HG02642 (cell line): Measurements from ENCODE around the gene TRIM67.
"Not testable (repeated sequence)": the region's sequence is repeated elsewhere in the genome, so short reads cannot be mapped to it uniquely, and the experiment has no call there.

Experiments used
- ATAC-seq: cut with Tn5 transposase; IDR thresholded peaks from one replicate; pipeline ENCODE4 v1.9.1; 2021; ENCODE audit warnings: mild to moderate bottlenecking; ENCODE audit not compliant: unreplicated experiment, poor library complexity

The TRIM67 gene

DNA sequence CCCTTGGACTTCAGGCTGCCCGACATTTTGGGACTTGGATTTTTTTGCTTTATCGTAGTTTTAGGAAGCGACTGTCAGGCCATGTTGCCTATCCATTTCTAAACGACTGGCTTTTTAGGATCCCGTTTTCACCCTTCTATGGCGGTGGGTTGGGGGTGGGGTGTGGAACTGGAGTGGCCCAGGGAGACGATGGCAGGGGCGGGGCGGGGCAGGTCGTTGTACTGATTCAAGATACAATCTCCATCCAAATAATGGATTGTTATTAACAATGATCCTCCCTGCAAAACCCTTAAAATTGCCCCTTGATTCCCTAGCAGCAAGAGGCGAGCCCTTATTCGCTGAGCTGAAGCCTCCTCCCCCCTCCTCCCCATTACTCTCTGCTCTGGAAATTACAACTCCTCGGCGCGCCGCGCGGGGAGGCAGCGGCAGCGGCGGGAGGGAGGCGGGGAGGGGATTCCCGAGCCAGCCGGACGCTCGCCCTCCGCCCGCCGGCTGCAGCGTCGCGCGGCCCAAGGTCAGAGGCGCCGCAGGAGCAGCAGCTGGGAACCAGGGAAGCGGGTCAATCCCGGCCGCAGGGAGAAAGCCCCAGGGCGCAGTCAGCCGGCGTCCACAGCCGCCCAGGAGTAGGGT lies at the start of gene TRIM67:
Gene TRIM67 (plus strand): TSS at position 392 of the 630 bp plus-strand sequence. CDS start 912 bp downstream, outside the sequence.
- ATAC-seq = no peak

DNA sequence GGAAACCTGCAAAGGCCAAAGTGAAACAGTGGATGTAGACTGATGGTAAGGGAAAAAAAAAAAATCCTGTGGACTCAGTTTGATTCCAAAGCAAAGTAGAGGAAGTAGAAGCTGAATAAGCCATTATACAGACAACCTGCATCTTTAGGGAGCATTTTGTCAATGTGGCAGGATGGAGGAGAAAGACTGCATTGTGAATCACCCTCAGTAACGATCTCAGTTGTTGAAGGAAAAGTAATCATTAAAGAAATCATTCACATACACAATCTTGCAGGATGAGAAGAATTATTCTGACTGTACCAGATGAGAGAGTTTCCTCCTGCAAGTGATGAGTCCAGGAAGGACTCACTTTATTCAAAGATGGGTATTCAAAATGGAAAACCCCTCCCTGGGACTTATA lies 45.1 kb upstream of the TRIM67 start:
- no peak for ATAC-seq

DNA sequence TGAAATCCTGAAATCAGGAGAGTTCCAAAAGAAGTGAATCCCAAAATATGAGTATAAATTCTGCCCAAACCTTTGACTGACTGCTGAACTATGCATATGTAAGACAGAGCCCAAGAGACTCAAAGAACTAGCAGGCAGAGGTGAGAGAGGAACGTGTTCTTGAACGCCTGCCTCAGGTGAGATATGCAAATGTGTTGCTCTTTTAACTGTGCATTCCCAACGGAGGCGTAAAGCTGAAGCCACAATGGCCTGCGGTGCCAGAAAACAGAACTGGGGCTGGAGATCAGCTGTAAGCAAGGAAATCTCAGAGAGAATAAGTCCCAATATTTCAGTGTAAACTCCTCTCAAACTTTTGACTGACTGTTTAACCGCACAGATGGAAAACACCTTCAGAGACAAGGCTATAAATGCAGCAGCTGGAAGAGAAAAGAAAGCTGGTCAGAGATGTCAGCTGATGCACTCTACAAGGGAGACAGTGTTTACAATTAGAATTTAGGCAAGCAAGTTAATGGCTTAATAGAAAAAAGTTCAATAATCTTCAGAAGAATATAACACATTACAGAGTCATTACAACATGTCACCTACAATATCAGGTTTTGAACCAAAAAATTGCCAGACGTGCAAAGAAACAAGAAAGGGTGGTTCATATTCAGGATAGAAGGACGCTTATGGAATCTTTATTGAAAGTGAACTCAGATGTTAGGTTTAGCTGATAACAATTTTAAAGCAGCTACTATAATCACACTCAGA lies 43.0 kb upstream of the TRIM67 start:
- ATAC-seq = no peak

DNA sequence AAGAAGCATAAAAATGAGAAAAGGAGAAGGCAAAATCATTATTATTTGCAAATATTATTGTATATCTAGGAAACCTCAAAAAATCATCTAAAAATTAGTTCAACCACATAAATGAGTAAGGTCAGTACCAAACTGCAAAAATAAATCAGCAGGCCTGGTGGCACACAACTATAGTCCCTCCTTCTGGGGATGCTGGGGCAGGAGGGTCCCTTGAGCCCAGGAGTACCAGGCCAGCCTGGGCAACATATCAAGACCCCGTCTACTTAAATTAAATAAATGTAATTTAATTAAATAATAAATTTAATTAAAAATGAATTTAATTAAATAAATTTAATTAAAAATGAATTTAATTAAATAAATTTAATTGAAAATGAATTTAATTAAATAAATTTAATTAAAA lies 40.3 kb upstream of the TRIM67 start:
- ATAC-seq = no peak

DNA sequence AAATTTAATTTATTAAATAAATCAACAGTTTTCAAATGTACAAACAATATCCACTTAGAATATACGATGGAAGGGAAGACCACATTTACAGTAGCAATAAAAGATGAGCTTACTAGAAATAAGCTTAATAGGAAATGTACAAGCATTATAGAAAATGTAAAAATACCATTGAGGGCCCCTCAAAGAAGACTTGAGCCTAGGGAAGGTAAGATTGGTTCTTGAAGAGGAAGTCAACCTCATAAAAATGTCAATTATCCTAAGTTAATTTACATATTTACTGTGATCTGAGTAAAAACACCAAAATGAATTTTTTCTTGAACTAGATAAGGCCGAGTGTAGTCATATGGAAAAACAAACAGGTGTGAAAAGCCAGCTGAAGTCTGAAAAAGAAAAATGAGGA lies 39.7 kb upstream of the TRIM67 start:
- ATAC-seq = no peak

DNA sequence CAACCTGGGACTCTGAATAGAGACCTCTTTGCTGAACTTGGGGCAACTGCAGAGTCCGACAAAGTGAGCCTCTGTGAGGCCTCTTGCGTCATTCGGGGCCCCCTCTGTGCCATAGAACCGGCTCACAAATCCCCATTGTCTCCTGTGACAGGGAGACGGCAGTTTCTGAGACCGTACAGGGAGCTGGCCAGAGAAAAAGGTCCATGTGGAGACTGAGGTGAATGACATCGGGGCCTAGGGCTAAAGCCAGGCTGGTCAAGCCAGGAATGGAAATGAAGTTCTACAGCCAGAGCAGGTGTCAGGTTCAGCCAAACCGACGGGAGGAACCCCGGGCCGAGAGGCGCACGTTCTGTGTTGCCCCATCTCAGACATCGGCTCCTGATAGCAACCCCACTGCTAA lies 37.1 kb upstream of the TRIM67 start:
- ATAC-seq = no peak

DNA sequence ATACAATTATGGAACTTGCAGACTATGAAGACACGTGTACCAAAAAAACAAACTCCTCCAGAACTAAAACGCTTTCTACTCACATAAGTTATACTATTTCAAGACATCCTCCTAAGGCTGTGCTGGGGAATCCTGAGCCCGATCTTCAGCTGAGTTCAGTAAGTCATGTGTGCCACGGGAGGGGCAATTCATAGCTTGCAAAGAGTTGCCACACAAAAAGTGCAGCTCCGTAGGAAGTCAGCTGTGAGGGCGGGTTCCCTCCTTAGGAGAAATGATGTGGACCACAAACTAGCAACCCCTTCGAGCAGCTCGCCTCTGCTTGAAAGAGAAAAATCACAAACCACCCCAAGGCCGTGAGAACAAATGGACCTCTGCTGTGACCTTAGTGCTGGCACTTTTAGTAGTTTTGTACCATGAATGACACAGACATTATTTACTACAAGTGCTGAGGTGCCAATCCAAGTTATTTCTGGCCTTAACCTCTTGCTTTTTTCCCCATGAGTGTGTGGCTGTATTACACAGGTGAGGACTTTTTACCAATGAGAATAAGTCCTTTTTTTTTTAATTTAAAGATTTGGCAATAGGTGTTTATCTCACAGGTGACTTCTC lies 35.8 kb upstream of the TRIM67 start:
- ATAC-seq = no peak

DNA sequence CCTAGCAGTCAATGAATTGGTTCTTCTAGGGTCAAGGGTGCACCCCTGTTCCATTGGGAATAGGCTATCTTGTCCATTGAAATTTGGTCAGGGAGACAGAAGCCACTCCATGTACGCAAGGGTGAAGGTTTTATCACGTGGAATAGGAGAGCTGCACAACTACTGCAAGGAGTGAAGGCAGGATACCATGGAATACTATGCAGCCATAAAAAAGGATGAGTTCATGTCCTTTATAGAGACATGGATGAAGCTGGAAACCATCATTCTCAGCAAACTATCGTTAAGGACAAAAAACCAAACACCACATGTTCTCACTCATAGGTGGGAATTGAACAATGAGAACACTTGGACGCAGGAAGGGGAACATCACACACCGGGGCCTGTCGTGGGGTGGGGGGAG lies 34.8 kb upstream of the TRIM67 start:
- ATAC-seq = not testable (repeated sequence)

DNA sequence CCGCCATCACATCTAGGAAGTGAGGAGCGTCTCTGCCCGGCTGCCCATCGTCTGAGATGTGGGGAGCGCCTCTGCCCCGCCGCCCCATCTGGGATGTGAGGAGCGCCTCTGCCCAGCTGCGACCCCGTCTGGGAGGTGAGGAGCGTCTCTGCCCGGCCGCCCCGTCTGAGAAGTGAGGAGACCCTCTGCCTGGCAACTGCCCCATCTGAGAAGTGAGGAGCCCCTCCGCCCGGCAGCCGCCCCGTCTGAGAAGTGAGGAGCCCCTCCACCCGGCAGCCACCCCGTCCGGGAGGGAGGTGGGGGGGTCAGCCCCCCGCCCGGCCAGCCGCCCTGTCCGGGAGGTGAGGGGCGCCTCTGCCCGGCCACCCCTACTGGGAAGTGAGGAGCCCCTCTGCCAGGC lies 33.4 kb upstream of the TRIM67 start:
- ATAC-seq = not testable (repeated sequence)

DNA sequence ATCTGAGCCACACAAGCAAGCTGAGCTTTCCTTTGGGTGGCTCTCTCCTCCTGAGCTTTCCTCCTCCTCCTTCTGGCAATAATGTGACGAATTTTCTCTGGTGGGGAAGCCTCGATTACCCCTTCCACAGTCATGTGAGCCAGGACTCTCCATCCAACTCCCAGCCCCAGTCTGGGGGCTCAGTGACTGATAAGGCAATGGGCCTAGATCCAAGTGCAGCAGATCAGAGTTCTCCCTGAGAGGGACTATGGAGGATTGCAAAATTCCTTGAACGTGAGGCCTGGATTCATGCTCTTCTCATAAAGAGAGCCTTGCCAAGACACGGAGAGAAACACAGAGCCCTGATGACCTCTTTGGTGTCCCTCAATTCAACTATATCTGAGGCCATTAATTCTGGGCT lies 31.3 kb upstream of the TRIM67 start:
- no peak for ATAC-seq

DNA sequence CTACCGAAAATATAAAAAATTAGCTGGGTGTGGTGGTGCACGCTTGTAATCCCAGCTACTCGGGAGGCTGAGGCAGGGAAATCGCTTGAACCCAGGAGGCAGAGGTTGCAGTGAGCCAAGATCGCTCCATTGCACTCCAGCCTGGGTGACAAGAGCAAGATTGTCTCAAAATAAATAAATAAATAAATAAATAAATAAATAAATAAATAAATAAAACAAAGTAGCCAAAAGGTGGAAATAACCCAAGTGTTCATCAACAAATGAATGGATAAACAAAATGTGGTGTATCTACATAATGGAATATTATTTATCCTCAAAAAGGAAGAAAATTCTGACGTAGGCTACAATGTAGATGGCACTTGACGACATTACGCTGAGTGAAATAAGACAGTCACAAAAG lies 29.3 kb upstream of the TRIM67 start:
- not testable (repeated sequence) for ATAC-seq

DNA sequence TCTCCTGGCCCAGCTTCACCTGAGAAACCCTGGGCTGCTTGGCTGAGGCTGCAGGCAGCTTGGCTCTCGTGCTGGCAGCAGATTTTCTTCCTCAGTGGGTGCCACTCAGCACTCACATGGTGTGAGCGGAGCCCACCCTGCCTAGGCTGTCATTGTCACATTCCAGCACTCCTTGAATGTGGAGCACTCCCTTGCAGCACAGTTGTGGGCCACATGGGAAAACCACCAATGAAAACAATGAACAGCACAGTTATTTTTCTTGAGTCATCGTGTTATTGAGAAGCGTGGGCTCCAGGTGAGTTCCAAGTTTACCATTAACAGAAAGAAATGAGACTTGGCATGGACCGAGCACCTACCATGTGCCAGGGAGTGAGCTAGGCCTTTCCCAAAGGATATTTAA lies 27.2 kb upstream of the TRIM67 start:
- no peak for ATAC-seq

DNA sequence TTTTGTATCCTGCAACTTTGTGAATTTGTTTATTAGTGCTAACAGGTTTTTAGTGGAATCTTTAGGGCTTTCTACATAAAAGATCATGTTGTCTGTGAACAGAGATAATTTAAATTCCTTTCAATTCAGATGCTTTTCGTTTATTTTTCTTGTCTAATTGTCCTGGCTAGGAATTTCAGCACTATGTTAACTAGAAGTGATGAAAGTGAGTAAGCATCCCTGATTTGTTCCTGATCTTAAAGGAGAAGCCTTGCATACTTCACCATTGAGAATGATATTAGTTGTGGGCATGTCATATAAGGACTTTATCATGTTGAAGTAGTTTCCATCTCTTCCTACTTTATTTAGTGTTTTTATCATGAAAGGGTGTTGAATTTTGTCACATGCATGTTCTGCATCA lies 23.6 kb upstream of the TRIM67 start:
- ATAC-seq = no peak

DNA sequence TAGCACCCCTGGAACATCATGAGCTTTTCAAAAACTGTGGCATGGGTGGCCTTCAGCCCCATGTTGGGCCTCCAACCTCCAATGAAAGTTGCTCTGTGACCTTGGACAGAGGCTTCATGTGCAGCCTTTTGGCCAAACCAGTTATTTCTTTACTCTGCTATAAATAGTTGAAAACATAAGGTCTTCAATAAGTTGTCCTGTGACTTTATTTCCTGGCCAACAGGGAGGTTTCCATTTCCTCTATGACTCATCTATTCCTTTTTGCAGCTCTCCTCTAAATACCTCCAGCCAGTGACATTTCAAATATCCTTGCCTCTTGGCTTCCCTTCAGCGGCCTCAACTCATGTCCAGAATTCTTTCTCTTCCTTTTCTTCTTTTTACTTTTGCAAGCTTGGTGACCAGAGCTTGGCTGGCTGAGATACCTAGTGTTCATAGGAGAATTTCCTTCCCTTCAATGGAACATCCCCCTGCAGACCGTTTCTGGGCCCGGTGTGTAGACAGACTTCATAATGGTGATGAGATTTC lies 22.7 kb upstream of the TRIM67 start:
- no peak for ATAC-seq

DNA sequence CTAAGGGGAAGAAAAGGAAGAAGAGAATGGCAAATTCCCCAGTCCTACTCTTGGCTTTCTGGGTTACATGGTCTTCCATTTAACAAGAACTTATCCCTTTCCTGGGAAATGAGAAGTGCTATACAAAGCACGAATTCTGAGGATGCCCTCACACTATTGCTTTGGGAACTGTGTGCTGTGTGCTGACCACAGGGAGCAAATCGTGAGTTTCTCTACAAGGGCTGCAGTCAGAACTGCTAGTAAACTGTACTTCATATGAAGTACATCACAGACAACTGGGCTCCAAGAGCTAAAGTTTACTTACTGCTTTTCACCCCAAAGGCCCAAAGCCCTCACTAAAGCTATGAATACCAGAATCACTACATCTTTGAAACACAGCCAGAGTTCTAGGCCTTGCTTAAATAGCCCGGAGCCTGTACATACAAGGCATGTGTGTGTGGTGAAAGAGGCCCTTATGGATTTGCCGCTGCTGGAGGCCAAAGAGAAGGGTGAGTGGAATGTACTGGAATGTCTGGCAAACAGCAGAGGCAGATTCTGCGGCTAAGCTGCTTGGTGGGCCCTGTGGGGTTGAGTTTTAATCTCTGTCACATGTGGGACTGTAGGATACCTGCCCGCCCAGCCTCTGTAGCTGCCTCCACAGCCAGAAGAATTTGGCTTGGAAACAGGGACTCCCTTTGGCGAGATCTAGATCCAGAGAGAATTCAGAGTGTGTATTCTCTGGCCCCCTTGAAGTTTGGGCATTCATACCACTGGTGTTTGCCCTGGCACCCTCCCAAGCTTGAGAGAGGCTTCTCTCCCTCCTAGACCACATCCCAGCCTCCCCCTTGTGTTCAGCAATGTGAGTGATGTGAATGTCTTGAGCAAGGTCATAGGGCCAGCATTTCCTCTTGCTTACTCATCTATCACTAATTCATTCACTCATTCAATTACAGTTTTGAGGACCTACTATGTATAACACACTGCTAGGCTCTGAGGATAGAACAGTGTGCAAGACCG lies 21.9 kb upstream of the TRIM67 start:
- ATAC-seq = no peak

DNA sequence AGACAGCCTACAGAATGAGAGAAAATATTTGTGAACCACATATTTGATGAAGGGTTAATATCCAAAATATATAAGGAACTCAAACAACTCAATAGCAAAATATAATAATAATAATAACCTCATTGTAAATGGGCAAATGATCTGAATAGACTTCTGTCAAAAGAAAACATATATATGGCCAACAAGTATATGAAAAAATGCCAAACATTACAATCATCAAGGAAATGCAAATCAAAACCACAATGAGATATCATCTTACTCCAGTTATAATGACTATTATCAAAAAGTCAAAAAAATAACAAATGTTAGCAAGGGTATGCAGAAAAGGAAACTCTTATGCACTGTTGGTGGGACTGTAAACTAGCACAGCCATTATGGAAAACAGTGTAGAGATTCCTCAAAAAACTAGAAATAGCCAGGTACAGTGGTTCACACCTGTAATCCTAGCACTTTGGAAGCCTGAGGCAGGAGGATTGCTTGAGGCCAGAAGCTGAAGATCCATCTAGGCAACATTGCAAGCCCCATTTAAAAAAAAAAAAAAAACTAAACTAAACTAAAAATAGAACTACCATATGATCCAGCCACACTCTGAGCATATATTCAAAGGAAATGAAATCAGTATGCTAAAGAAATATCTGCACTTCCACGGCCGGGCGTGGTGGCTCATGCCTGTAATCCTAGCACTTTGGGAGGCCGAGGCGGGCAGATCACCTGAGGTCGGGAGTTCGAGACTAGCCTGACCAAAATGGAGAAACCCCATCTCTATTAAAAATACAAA lies 17.3 kb upstream of the TRIM67 start:
- no peak for ATAC-seq

DNA sequence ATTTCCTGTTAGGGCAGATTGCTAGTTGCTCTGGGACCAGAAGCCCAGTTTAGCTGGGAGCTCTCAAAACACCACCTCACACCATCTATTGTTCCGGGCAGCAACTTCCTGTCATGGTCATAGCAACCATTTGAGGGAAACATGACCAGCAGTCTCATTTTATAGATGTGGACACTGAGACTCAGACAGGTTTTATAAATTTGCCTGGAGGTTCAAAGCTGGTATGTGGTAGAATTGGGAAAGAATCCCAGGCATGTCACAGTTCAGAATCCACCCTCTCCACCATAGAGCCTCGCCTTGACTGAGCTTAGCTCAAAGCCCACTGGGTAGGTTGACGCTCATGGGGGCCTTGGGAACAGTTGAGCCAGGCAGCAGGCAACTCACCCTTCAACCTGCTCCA lies 14.0 kb upstream of the TRIM67 start:
- no peak for ATAC-seq

DNA sequence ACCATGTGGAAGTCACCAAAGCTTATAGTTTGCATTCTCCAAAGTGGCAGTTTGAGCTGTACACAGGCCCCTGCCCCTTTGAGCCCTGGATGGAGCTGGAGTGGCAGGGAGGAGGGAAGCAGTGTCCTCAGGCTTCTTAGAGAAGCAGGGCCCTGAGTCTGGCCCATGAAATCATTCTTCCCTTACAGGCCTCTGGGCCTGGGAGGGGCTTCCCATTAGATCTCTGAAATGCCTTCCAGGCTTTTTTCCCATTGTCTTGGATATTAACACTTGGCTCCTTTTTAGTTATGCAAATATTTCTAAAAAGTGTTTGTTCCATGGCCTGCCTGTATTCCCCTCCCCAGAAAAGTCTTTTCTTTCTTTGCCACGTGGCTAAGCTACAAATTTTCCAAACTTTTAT lies 10.0 kb upstream of the TRIM67 start:
- ATAC-seq = no peak

DNA sequence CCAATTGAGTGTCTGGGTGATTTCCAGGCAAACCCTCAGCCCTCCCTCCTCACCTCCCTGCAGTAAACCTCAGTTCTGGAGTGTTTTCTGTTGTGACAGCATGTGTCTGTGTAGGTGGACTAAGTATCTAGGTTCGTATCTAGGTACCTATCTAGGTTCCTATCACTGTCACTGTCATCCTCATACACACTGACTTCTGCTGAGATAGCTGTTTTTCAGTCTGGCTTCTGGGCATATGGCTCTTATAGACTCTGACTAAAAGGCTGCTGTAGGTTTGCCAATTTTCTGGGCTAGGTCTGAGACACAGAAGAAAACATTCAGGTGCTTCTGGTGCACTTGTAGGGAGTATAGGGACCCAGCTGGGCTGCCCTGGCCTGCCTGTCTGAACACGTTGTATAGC lies 8.1 kb upstream of the TRIM67 start:
- ATAC-seq = no peak

DNA sequence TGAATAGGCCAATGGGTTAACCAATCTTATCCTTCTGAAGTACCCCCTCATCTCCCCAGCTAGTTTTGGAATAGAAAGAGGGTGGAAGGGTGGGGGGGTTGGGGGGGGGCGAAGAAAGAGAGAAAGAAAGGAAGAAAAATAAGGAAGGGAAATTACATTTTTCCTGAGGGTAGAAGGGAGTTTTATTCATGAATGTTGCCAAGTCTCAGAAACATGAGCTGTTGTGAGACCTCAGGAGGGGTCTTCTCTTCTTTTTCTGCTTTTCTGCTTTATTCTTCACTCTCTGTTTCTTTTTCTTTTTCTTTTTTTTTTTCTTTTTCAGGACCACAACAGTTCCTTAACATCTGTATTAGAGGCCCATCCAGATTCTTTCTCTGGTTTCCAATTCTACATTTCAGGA lies 6.0 kb upstream of the TRIM67 start:
- no peak for ATAC-seq
